GM18858 (cell line): ENCODE measurements around the gene KCNG2.

ENCODE experiments used
- ATAC-seq: cut with Tn5 transposase; IDR thresholded peaks from one replicate; pipeline ENCODE4 v1.9.1; 2021; ENCODE audit not compliant: unreplicated experiment

Gene KCNG2

GRCh38 chr18:79798346-79798998, 734 bp downstream of the KCNG2 start:
- no peak for ATAC-seq

GRCh38 chr18:79798999-79799370, 1.2 kb downstream of the KCNG2 start:
- ATAC-seq = no peak

DNA sequence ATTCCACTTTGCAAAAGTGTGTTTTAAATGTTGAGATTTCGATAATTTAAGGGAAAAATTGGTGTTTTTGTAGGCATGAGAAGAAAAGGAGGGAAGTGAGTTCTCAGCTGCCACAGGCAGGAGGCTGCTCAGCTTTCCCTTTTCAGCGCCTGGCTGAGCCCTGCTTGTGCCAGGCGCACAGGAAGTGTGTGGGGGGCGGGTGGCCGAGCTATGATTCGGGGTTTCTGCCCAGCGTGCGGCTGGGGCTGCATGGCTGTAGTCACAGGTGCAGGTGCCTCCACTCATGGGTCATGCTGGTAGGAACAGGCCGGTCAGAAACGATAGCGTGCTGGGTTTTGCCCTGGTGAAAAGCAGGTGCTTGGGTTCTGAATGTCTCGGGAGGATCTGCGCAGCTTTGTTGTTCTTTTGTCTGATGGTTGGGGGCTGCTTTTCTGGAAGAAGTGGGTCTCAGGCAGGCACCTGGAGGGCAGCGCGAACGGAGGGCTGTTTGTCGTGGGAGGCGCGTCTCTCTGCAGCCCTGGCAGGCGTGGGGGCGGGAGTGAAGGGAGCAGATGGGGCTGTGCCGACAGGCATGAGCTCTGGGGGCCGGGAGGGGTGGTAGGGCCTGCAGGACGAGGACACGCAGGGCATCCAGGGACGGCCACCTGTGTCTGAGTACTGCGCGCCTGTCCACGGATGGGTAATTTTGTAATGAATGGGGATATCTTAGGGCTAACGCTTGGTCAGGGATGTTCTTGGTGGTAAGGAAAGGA, 2.1 kb downstream of the KCNG2 start:
- ATAC-seq = no peak

GRCh38 chr18:79800371-79801180, 2.8 kb downstream of the KCNG2 start:
- no peak for ATAC-seq

- no peak for ATAC-seq
Measured at GRCh38 chr18:79801217-79801616, 3.5 kb downstream of the KCNG2 start.

- ATAC-seq = no peak
Measured at GRCh38 chr18:79801641-79802040, 3.9 kb downstream of the KCNG2 start.

DNA sequence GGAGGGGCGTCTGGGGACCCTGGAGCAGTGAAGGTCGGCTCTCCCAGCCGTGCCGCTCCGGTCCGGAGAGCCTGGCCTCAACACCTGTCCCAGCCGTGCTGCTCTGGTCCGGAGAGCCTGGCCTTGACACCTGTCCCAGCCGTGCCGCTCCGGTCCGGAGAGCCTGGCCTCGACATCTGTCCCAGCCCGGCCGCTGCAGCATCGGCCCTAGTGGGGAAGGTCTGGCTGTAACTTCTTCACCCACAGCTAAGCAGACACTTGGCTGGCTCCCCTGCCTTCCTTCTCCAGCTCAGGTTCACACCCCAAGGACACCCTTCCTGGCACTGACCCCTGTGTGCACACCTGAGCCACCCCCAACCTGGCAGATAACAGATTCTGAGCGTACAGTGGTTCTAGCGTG, 4.6 kb downstream of the KCNG2 start:
- no peak for ATAC-seq

- ATAC-seq = no peak
Measured at GRCh38 chr18:79803611-79804051, 5.9 kb downstream of the KCNG2 start.

- ATAC-seq = no peak
Measured at GRCh38 chr18:79804130-79804787, 6.5 kb downstream of the KCNG2 start.

DNA sequence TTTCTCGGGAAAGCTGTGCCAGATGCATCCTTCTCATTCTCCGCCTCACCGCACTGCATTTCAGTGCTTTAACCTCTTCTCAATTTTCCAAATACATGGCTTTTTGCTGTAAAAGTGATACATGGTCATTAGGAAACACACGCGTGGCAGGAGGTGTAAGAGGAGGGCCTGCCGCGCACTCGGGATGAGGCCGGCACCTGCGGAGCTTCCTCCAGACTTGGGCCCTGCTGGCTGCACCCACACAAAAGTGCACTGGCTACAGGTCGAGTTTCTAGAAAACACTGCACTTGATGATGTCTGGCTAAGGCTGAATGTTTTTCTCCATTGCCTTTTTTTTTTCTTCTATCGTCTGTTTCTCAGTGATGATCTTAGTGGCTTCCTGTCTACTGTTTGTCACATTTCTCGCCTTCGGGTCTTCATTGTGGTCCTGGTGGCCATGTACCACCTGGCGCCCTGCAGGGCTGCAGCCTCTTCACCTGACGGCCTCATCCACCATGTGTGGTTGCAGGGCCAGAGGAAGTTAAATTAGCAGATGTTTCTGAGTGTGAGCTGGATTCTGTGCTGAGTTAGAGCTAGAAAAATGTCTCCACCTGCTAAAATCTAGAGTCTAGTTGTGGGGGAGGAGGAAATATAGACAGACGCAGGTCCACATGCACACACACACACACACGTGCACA, 7.6 kb downstream of the KCNG2 start:
- no peak for ATAC-seq

DNA sequence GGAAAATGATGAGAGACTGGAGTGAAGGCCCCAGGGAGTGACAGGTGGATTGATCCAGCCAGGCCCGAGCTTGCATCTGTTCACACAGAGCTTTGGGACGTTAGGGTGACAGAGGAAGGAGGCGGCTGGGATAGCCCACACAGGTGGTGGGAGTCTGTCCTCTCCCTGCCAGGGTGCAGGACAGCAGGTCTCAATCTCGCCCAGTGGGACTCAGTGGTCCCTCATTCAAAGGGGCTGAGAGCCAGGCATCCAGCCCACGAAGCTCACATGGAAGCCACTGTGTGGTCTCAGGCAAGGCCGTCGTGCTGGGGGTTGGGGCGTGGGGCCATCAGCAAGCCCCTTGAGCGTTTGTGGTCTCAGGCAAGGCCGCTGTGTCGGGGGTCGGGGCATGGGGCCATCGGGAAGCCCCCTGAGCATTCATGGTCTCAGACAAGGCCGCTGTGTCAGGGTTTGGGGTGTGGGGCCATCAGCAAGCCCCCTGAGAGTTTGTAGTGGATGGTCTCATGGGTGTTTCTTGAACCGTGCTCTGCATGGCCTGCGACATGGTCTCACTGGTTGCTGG, 8.3 kb downstream of the KCNG2 start:
- no peak for ATAC-seq

GRCh38 chr18:79806976-79807841, 9.5 kb downstream of the KCNG2 start:
- ATAC-seq = no peak

DNA sequence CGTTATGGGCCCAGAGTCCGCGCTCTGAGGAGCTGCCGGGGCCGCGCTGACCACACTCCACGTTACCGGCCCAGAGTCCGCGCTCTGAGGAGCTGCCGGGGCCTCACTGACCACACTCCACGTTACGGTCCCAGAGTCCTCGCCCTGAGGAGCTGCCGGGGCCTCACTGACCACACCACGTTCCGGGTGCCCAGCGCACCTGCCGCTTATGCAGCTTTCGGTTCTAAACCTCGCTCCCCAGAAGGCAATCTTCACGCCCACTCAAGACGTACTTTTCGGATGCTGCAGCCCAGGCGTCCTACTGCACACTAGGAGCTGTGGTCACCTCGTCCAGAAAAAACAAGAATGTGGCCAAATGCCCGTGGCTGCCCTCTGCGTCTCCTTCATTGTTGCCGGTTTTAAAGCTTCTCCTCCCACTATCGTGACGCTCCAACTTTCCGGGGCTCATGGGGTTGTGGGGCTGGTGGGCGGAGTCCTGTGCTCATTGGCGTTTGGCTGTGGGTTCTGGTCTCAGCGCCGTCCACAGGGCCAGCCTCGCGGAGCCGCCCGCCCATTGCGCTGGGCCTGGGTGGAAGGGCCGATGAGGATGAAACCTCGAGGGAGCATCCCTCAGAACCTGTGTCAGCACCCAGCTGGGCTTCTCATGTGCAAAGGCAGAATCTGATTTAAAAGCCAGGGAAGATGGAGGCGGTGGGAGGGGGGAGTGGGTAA, 11.9 kb downstream of the KCNG2 start:
- no peak for ATAC-seq

DNA sequence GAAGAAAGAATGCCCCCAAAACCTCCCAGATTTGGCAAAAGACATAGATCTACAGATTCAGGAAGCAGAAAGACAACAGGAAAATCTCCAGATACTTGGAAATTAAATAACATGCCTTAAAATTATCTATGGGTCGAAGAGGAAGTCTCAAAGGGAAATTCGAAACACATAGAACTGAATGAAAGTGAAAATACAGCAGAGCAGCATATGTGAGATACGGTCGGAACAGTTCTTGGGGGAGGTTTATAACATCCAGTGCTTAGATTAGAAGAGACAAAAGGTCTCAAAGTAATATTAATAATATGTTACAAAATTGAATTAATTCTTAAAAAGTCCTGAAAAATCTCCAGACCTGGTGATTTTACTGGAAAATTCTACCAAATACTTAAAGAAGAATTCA, 14.3 kb downstream of the KCNG2 start:
- no peak for ATAC-seq

DNA sequence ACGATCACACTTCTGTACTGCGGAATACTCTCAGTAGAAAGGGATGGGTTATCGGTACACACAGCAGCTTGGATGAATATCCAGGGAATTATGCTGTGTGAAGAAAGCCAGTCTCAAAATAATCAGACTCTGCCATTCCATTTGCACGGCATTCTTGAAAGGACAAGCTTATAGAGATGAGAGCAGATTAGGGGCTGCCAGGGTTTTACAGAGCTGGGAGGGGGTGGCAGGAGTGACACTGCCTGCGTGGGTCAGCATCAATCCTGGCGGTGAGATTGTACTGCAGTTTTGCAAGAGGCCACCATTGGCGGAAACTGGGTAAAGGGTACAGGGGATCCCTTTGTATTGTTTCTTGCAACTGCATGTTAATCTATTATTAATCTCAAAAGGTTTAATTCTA, 16.6 kb downstream of the KCNG2 start:
- no peak for ATAC-seq

GRCh38 chr18:79815657-79816056, 17.9 kb downstream of the KCNG2 start:
- no peak for ATAC-seq

- no peak for ATAC-seq
Measured at GRCh38 chr18:79816092-79816491, 18.4 kb downstream of the KCNG2 start.

DNA sequence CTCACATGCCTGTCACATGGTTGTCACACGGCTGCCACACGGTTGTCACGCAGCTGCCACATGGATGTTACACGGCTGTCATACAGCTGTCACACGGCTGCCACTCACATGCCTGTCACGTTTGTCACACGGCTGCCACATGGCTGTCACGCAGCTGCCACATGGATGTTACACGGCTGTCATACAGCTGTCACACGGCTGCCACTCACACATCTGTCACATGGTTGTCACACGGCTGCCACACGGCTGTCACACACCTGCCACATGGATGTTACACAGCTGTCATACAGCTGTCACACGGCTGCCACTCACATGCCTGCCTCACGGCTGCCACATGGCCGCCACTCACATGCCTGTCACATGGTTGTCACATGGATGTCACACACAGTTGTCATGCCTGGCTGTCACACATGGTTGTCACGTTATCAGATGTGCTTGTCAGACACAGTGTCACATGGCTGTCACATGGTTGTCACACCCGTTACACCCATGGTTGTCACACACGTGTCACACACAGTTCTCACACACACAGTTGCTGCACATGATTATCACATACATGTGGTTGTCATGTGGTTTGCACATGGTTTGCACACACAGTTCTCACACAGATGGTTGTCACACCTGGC, 19.4 kb downstream of the KCNG2 start:
- no peak for ATAC-seq
